ENCODE measurements around the gene ABHD5. TPM values are rescaled to one million over a fixed set of nuclear protein-coding genes. Genes with fewer than 3 reads are reported as not detected.

Gene ABHD5
- total RNA-seq, 1 donor from 2014 or later, result 13.2 TPM

GRCh38 chr3:43768381-43768973 lies 77.7 kb downstream of the ABHD5 start:
- H3K9me3 Mint-ChIP-seq, result no peaks in the 10 kb centered on the region
- H3K4me1 Mint-ChIP-seq (ENCODE audit: unreplicated experiment), result peaks cover 5% of the 10 kb centered on the region
- peaks cover 2% of the 10 kb centered on the region for H3K27me3 Mint-ChIP-seq
- H3K4me3 Mint-ChIP-seq, result no peak overlapping the region
- H3K27ac Mint-ChIP-seq, result no peak overlapping the region
- no peaks in the 10 kb centered on the region for H3K36me3 Mint-ChIP-seq
- no peak for TF ChIP-seq CTCF (conservative IDR thresholded peaks at IDR 0.05)
- DNase-seq (ENCODE audit: extremely low spot score, unreplicated experiment), result no peak

- no peaks in the 10 kb centered on the region for H3K9me3 Mint-ChIP-seq
- H3K4me1 Mint-ChIP-seq (ENCODE audit: unreplicated experiment), result peaks cover 5% of the 10 kb centered on the region
- peak overlapping the region; percentile 64 for H3K27ac Mint-ChIP-seq
- TF ChIP-seq CTCF (conservative IDR thresholded peaks at IDR 0.05), result peak; percentile 98
- peaks cover 2% of the 10 kb centered on the region for H3K27me3 Mint-ChIP-seq
- H3K4me3 Mint-ChIP-seq, result peak overlapping the region; percentile 81
- peak; percentile 95 for DNase-seq (ENCODE audit: extremely low spot score, unreplicated experiment)
- no peaks in the 10 kb centered on the region for H3K36me3 Mint-ChIP-seq
Observed at GRCh38 chr3:43769097-43769884, 78.6 kb downstream of the ABHD5 start.

GRCh38 chr3:43769885-43770425 lies 79.2 kb downstream of the ABHD5 start:
- H3K4me3 Mint-ChIP-seq, result peak overlapping the region; percentile 81
- peak overlapping the region; percentile 50 for H3K27ac Mint-ChIP-seq
- no peaks in the 10 kb centered on the region for H3K9me3 Mint-ChIP-seq
- no peak for TF ChIP-seq CTCF (conservative IDR thresholded peaks at IDR 0.05)
- peaks cover 2% of the 10 kb centered on the region for H3K27me3 Mint-ChIP-seq
- no peaks in the 10 kb centered on the region for H3K36me3 Mint-ChIP-seq
- peaks cover 5% of the 10 kb centered on the region for H3K4me1 Mint-ChIP-seq (ENCODE audit: unreplicated experiment)
- no peak for DNase-seq (ENCODE audit: extremely low spot score, unreplicated experiment)

- Mint-ChIP-seq H3K9me3 (no peaks in the 10 kb centered on the region), H3K27ac (no peak overlapping the region), H3K4me3 (no peak overlapping the region), H3K36me3 (no peaks in the 10 kb centered on the region), H3K27me3 (peaks cover 2% of the 10 kb centered on the region), H3K4me1 (ENCODE audit: unreplicated experiment) (peaks cover 5% of the 10 kb centered on the region)
- no peak for DNase-seq (ENCODE audit: extremely low spot score, unreplicated experiment)
- TF ChIP-seq CTCF (conservative IDR thresholded peaks at IDR 0.05), result no peak
Observed at GRCh38 chr3:43770426-43771103, 79.8 kb downstream of the ABHD5 start.

GRCh38 chr3:43771610-43772009 lies 80.9 kb downstream of the ABHD5 start:
- Mint-ChIP-seq H3K36me3 (no peaks in the 10 kb centered on the region), H3K9me3 (no peaks in the 10 kb centered on the region), H3K27me3 (peaks cover 2% of the 10 kb centered on the region), H3K27ac (no peak overlapping the region), H3K4me3 (no peak overlapping the region), H3K4me1 (ENCODE audit: unreplicated experiment) (peaks cover 5% of the 10 kb centered on the region)
- DNase-seq (ENCODE audit: extremely low spot score, unreplicated experiment), result no peak
- TF ChIP-seq CTCF (conservative IDR thresholded peaks at IDR 0.05), result no peak
